ENCODE results near the gene RHEBL1. TPM values are rescaled to one million over a fixed set of nuclear protein-coding genes. Genes with fewer than 3 reads are reported as not detected.

Gene RHEBL1
- total RNA-seq, 1 experiment from 2014 or later: 1.3 TPM

DNA sequence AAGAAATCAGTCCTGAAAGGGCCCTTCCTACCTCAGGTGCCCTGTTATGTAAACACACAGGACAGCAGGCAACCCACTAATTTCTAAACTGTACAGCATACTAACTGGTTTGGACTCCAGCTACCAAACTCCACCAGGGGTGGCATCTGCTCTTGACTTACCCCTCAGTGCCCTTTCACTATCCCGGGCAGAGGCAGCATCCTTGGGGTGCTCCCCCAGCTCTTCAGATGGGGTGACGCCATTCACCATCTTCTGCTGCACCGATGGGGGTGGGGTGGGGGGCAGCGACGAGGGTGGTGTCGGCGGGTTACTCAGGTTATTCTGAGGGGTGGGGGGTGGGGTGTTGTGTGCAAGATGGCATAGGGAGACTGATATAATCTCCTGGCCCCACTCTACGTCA is 39.7 kb downstream of the RHEBL1 start:
- TF ChIP-seq, protein P1, sequence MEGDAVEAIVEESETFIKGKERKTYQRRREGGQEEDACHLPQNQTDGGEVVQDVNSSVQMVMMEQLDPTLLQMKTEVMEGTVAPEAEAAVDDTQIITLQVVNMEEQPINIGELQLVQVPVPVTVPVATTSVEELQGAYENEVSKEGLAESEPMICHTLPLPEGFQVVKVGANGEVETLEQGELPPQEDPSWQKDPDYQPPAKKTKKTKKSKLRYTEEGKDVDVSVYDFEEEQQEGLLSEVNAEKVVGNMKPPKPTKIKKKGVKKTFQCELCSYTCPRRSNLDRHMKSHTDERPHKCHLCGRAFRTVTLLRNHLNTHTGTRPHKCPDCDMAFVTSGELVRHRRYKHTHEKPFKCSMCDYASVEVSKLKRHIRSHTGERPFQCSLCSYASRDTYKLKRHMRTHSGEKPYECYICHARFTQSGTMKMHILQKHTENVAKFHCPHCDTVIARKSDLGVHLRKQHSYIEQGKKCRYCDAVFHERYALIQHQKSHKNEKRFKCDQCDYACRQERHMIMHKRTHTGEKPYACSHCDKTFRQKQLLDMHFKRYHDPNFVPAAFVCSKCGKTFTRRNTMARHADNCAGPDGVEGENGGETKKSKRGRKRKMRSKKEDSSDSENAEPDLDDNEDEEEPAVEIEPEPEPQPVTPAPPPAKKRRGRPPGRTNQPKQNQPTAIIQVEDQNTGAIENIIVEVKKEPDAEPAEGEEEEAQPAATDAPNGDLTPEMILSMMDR (conservative IDR thresholded peaks at IDR 0.05; ENCODE audit: low read depth, low read length): no peak
- TF ChIP-seq EZH2 (IDR thresholded peaks at IDR 0.05; ENCODE audit: borderline replicate concordance, low read depth, low read length, poor library complexity, severe bottlenecking): no peak
- CTCF ChIA-PET: interaction anchor here (0.7 kb wide), 1 partner anchor 63 kb away, joined by 3 read pairs; no protein-coding TSS in a partner anchor
- Histone ChIP-seq H3K4me1 (ENCODE audit: insufficient read depth, low read length, poor library complexity, severe bottlenecking) (no peaks in the 10 kb centered on the region), H3K27ac (ENCODE audit: low read depth, low read length, poor library complexity, severe bottlenecking) (no peak overlapping the region), H3K36me3 (ENCODE audit: insufficient read depth, low read length, poor library complexity, severe bottlenecking) (peaks cover 100% of the 10 kb centered on the region), H3K4me3 (ENCODE audit: low read depth, low read length, poor library complexity, severe bottlenecking) (no peak overlapping the region), H3K9me3 (ENCODE audit: low read depth, low read length, poor library complexity, severe bottlenecking) (no peaks in the 10 kb centered on the region), H3K27me3 (replicated peaks; ENCODE audit: insufficient read depth, low read depth, low read length, poor library complexity) (no peaks in the 10 kb centered on the region)
- POLR2A ChIA-PET (ENCODE audit: low non-redundant PET): no interaction called here
- no TSS peak for BruUV-seq (replicated peaks)
- DNase-seq (ENCODE audit: low spot score): no peak
- intact Hi-C loops (cut with micrococcal nuclease; ENCODE audit: unreplicated experiment): no loop called here

DNA sequence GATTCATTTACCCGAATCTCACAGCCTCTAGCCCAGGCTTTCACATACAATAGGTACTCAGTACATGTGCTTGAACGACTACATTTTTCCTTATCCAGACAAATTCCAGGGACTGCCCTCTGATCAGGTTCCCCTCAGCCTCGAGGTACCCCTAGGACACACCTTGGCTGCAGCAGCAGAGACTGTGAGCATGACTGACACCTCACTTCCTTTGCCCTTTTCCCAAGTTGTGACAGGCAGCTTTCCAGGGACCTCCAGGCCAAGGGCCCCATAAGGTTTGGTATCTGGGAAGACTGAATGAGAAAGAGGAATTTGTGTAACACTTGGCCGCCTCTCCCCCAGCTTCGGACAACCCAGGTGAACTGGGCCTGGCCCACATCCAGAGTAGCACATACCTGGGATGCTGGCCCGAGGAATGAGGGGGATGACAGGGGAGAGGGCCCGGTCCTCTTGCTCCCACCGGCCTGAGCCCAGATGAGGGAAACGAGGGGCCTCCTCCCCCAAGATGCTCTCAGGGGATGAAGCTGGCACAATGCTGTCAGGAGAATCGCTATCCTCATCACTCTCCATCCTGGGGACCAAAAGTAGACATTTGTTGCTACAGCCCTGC is 41.0 kb downstream of the RHEBL1 start:
- Histone ChIP-seq H3K36me3 (ENCODE audit: insufficient read depth, low read length, poor library complexity, severe bottlenecking) (peaks cover 100% of the 10 kb centered on the region), H3K4me3 (ENCODE audit: low read depth, low read length, poor library complexity, severe bottlenecking) (no peak overlapping the region), H3K27ac (ENCODE audit: low read depth, low read length, poor library complexity, severe bottlenecking) (no peak overlapping the region), H3K4me1 (ENCODE audit: insufficient read depth, low read length, poor library complexity, severe bottlenecking) (no peaks in the 10 kb centered on the region), H3K27me3 (replicated peaks; ENCODE audit: insufficient read depth, low read depth, low read length, poor library complexity) (no peaks in the 10 kb centered on the region), H3K9me3 (ENCODE audit: low read depth, low read length, poor library complexity, severe bottlenecking) (no peaks in the 10 kb centered on the region)
- ChIA-PET CTCF (interaction anchor here (0.6 kb wide), 1 partner anchor 37 kb away, joined by 5 read pairs; no protein-coding TSS in a partner anchor), POLR2A (ENCODE audit: low non-redundant PET) (no interaction called here)
- no TSS peak for BruUV-seq (replicated peaks)
- TF ChIP-seq, protein P1 (conservative IDR thresholded peaks at IDR 0.05; ENCODE audit: low read depth, low read length): no peak
- TF ChIP-seq EZH2 (IDR thresholded peaks at IDR 0.05; ENCODE audit: borderline replicate concordance, low read depth, low read length, poor library complexity, severe bottlenecking): no peak
- intact Hi-C loops (cut with micrococcal nuclease; ENCODE audit: unreplicated experiment): no loop called here
- no peak for DNase-seq (ENCODE audit: low spot score)

DNA sequence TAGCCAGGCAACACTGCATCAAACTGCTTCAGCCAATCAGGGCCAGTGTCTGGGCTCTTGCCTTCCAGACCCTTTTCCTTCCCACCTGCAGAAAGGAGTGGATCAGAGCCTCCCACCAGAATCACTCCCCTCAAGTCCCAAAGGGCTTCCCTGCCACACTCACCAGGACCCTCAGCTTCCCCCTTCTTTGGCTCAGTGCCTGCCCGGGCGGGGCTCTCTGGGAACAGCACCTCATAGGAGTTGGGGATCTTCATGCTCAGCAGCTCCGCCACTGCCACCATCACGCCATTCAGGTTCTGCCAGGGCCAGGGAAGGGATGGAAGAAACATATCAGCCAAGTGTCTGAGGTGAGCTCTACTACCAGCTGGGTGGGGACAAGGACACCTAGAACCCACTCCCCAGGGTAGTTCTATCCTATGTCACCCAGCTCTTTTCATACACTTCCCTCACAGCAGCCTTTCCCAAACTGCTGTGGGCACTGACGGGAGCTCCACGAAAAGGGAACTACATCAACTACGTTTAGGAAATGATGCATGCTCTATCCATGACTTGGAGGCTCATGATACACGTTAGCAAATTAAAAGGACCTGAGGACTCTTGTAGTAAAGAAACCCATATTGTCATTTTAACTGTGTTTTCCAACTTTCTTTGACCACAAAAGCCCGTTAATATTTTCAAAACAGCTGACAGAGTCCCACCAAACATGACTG is 41.8 kb downstream of the RHEBL1 start:
- ChIA-PET POLR2A (ENCODE audit: low non-redundant PET) (no interaction called here), CTCF (interaction anchor here (0.6 kb wide), 1 partner anchor 37 kb away, joined by 5 read pairs; no protein-coding TSS in a partner anchor)
- TF ChIP-seq, protein P1 (conservative IDR thresholded peaks at IDR 0.05; ENCODE audit: low read depth, low read length): no peak
- Histone ChIP-seq H3K27me3 (replicated peaks; ENCODE audit: insufficient read depth, low read depth, low read length, poor library complexity) (no peaks in the 10 kb centered on the region), H3K4me1 (ENCODE audit: insufficient read depth, low read length, poor library complexity, severe bottlenecking) (no peaks in the 10 kb centered on the region), H3K27ac (ENCODE audit: low read depth, low read length, poor library complexity, severe bottlenecking) (no peak overlapping the region), H3K4me3 (ENCODE audit: low read depth, low read length, poor library complexity, severe bottlenecking) (no peak overlapping the region), H3K9me3 (ENCODE audit: low read depth, low read length, poor library complexity, severe bottlenecking) (no peaks in the 10 kb centered on the region), H3K36me3 (ENCODE audit: insufficient read depth, low read length, poor library complexity, severe bottlenecking) (peaks cover 100% of the 10 kb centered on the region)
- BruUV-seq (replicated peaks): no TSS peak
- no peak for DNase-seq (ENCODE audit: low spot score)
- intact Hi-C loops (cut with micrococcal nuclease; ENCODE audit: unreplicated experiment): no loop called here

All from A673 (cell line).